ENCODE measurements around the gene DBN1.

DNA sequence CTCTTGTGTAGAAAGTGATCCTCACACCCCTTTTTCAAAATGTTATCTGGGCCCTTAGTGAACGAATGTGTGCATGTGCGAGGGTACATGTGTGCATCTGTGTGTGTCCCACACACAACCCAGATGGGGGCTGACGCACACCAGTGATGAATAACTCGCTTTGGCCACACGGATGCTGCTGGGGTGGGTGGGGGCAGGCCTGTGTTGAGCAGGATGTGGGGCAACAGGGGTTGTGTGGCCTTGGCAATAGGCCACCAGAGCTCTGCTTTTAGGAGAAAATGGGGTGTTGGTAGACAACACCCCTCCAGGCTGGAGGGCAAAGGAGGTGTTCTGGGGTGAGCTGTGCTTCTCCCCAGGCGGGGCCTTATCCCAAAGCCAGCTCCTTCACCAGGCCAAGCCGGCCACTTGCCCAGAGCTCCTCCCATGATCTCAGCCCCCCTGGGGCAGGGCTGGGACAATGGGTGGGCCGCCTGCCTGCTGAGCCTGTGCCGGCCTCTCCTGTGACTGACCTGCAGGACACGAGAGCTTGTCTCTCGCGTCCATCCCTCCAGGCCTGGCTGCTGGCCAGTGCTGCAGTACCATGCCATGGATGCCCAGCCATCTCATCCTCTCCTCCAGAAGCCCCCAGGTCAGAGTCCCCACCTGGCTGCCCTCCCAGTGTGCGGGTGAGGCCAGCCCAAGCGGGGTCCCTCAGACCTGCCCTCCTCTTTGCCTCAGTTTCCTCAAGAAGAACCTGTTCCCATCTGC is 1.7 kb downstream of the DBN1 start:
- no peak for TF ChIP-seq CTCF (conservative IDR thresholded peaks at IDR 0.05 in 1 of 2, IDR thresholded peaks at IDR 0.05 in 1 of 2; ENCODE audit: extremely low read depth in 1 of 2, insufficient read depth in 1 of 2, low read depth in 1 of 2, low read length in 2 of 2)
- TF ChIP-seq EZH2 (IDR thresholded peaks at IDR 0.05; ENCODE audit: borderline replicate concordance, low read length), result no peak
